Esophagus muscularis mucosa (tissue), 4 donors: ENCODE measurements around the gene OR6C3. TPM values are rescaled to one million over a fixed set of nuclear protein-coding genes. Genes with fewer than 3 reads are reported as not detected.
"Not testable (repeated sequence)": the region's sequence is repeated elsewhere in the genome, so short reads cannot be mapped to it uniquely, and the experiment has no call there.

ENCODE experiments used
- DNase-seq: peaks from one replicate; pipeline ENCODE4 v3.0.0-alpha.2; 2017; ENCODE audit errors: extremely low spot score
- H3K27ac ChIP-seq, 4 donors: fragments of 200-600 bp; sonication (generic); replicated peaks in 1 of 4; 1 replicate in 3 of 4; 2 replicates in 1 of 4; pipeline ENCODE4 v1.5.1; 2016 to 2019; ENCODE audit warnings: mild to moderate bottlenecking in 1 of 4
- H3K27me3 ChIP-seq, 4 donors: fragments of 200-600 bp; sonication (generic); one replicate each; pipeline versions ENCODE4 v1.5.1 to v1.6.0; 2016 to 2019
- H3K36me3 ChIP-seq, 4 donors: fragments of 200-600 bp; sonication (generic); one replicate each; pipeline ENCODE4 v1.5.1; 2016 to 2019
- H3K4me1 ChIP-seq, 4 donors: fragments of 200-600 bp; sonication (generic); one replicate each; pipeline ENCODE4 v1.5.1; 2016 to 2019
- H3K4me3 ChIP-seq, 4 donors: fragments of 200-600 bp; sonication (generic); 1 replicate in 2 of 4; 2 replicates in 2 of 4; pipeline ENCODE4 v1.5.1; 2016 to 2019; ENCODE audit warnings: mild to moderate bottlenecking in 4 of 4, moderate library complexity in 1 of 4
- H3K9me3 ChIP-seq, 4 donors: fragments of 200-600 bp; sonication (generic); 1 replicate in 3 of 4; 2 replicates in 1 of 4; pipeline ENCODE4 v1.5.1; 2016 to 2019
- EP300 ChIP-seq: sonication (generic); formaldehyde crosslinking; IDR thresholded peaks from one replicate; pipeline ENCODE4 v1.6.1; 2017; ENCODE audit warnings: antibody characterized with exemption
- POLR2A ChIP-seq: fragments of 450-650 bp; IDR thresholded peaks from one replicate; pipeline ENCODE4 v1.6.1; 2017; ENCODE audit warnings: antibody characterized with exemption, moderate library complexity, mild to moderate bottlenecking, low read depth
- POLR2AphosphoS5 ChIP-seq, 2 donors: sonication (generic); formaldehyde crosslinking; IDR thresholded peaks; one replicate each; pipeline ENCODE4 v1.6.1; 2017; ENCODE audit warnings: antibody characterized with exemption in 2 of 2
- WGBS: methylation state at CpG from one replicate; pipeline ENCODE4 v1.1.5; 2018; 5-methylcytosine and 5-hydroxymethylcytosine counted together
- intact Hi-C: fragments of 100-400 bp; cut with DNase I; formaldehyde crosslinking; loops from one replicate; pipeline ENCODE4 v1.15.1; 2023
- total RNA-seq, 4 donors: library from RNA; depleted of rRNA; stranded (reverse); fragments of >200 nt; gene quantifications; one replicate each; pipeline versions ENCODE4 v1.1.0 to v1.2.1, GENCODE V29; 2016
- TF ChIP-seq, protein P1 (sequence below), 3 experiments: fragments of 200-600 bp in 2 of 3; fragments of 450-650 bp in 1 of 3; sonication (generic) in 2 of 3; IDR thresholded peaks; one replicate each; pipeline ENCODE4 v1.5.1; 2017 to 2019; ENCODE audit warnings: antibody characterized with exemption in 3 of 3, mild to moderate bottlenecking in 2 of 3, moderate library complexity in 1 of 3

OR6C3 gene
- total RNA-seq, 4 donors from 2014 or later = not detected

DNA sequence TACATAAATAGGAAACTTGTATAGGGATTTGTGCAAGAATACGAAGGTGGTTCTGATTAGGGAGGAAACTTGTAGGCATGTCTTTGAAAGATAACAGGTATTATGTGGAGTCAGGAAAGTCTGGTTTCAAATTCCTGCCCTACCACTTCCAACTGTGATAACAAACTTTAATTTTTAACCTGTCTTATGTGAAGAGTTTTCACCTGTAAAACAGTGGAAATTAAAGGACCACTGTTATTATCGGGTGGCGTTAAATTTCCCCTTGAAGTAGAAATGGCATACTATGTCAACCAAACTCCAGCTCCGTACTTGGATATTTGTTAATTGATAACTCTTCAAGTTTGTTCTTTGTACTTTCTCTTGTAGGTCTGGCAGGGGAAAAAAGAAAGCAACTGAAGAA, 10.3 kb upstream of the OR6C3 start:
- Histone ChIP-seq H3K4me1 (no peaks in the 10 kb centered on the region), H3K27ac (no peak overlapping the region), H3K9me3 (no peaks in the 10 kb centered on the region), H3K4me3 (no peak overlapping the region), H3K36me3 (no peaks in the 10 kb centered on the region), H3K27me3 (no peaks in the 10 kb centered on the region)
- no peak for DNase-seq
- WGBS = 69% methylated on average over 4 of the region's 4 CpGs
- TF ChIP-seq EP300 = no peak
- no peak for TF ChIP-seq POLR2AphosphoS5 (IDR thresholded peaks at IDR 0.05)
- TF ChIP-seq POLR2A = no peak
- TF ChIP-seq, protein P1, sequence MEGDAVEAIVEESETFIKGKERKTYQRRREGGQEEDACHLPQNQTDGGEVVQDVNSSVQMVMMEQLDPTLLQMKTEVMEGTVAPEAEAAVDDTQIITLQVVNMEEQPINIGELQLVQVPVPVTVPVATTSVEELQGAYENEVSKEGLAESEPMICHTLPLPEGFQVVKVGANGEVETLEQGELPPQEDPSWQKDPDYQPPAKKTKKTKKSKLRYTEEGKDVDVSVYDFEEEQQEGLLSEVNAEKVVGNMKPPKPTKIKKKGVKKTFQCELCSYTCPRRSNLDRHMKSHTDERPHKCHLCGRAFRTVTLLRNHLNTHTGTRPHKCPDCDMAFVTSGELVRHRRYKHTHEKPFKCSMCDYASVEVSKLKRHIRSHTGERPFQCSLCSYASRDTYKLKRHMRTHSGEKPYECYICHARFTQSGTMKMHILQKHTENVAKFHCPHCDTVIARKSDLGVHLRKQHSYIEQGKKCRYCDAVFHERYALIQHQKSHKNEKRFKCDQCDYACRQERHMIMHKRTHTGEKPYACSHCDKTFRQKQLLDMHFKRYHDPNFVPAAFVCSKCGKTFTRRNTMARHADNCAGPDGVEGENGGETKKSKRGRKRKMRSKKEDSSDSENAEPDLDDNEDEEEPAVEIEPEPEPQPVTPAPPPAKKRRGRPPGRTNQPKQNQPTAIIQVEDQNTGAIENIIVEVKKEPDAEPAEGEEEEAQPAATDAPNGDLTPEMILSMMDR (IDR thresholded peaks at IDR 0.05) = no peak
- intact Hi-C loops = no loop called here

DNA sequence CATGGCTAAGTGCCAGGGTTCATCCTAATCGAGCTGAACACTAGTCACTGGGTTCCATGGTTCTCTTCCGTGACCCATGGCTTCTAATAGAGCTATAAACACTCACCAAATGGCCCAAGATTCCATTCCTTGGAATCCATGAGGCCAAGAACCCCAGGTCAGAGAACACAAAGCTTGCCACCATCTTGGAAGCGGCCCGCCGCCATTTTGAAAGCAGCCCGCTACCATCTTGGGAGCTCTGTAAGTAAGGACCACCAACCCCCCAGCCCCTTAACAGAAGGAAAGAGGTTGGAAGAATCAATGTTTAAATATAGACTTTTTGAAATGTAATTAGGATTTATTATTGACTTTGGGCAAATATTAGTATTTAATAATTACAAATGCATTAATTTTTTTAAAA, 4.7 kb upstream of the OR6C3 start:
- WGBS = 89% methylated on average over 6 of the region's 6 CpGs

DNA sequence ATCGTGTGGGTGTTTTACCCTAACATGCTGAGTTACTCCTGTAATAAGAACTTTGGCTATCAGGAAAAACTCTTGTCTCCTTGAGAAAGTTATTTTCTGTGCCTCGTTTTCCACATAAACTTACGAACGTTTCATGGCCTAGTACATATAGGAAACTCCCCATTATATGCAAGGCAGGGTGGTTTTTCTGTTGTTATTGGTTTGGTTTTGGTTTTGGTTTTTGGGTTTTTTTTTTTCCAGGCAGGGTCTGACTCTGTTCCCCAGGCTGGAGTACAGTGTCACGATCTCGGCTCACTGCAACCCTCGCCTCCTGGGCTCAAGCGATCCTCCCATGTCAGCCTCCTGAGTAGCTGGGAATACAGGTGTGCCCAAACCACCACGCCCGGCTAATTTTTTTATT, 5.5 kb downstream of the OR6C3 start:
- WGBS = 82% methylated on average over 10 of the region's 10 CpGs
- TF ChIP-seq POLR2A (no peak), POLR2AphosphoS5 (IDR thresholded peaks at IDR 0.05) (no peak), EP300 (no peak)
- TF ChIP-seq, protein P1 (IDR thresholded peaks at IDR 0.05) = no peak
- H3K36me3 ChIP-seq = no peaks in the 10 kb centered on the region
- H3K4me1 ChIP-seq = no peaks in the 10 kb centered on the region
- H3K27me3 ChIP-seq = no peaks in the 10 kb centered on the region
- DNase-seq = no peak
- no peak overlapping the region for H3K4me3 ChIP-seq
- no peak overlapping the region for H3K27ac ChIP-seq
- H3K9me3 ChIP-seq = no peaks in the 10 kb centered on the region
- intact Hi-C loops = no loop called here

More for the DNA sequence above, 4.7 kb upstream of the OR6C3 start:
- H3K36me3 ChIP-seq, DNase-seq, H3K4me3 ChIP-seq, H3K27ac ChIP-seq, H3K4me1 ChIP-seq, intact Hi-C loops, H3K27me3 ChIP-seq, H3K9me3 ChIP-seq: not testable (repeated sequence)

DNA sequence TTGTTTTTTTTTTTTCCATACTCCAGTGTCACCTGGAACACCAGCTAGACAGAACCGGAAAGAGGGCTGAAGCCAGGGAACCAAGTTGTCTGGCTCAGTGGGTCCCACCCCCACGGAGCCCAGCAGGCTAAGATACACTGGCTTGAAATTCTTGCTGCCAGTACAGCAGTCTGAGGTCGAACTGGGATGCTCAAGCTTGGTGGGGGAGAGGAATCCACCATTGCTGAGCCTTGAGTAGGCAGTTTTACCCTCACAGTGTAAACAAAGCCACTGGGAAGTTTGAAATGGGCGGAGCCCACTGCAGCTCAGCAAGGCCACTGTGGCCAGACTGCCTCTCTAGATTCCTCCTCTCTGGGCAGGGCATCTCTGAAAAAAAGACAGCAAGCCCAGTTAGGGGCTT, 24.8 kb downstream of the OR6C3 start:
- H3K27ac ChIP-seq, DNase-seq, H3K36me3 ChIP-seq, H3K4me1 ChIP-seq, H3K27me3 ChIP-seq, H3K9me3 ChIP-seq, intact Hi-C loops, H3K4me3 ChIP-seq: not testable (repeated sequence)
- WGBS = 66% methylated on average over 4 of the region's 4 CpGs

DNA sequence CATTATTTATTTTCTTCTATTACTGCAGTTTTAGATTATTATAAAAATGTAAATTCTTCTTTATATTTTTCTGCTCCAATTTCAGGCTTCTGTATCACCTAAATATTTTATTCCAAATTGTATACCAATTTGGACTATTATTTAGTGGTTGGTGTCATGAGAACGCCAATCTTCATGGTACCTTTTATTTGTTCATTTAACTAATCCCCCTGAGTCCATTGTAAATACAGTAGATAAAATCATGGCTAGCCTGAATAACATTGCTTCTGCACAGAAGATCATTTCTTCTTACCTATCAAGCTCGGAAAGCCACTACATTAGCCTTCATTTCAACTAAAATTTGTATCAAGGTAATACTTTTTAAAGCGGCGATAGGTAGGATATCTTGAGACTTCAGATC, 32.1 kb downstream of the OR6C3 start, which contains the start of gene OR6C75:
TSS of gene OR6C75 (plus strand) at position 301 of the 400 bp plus-strand sequence. CDS start 2,136 bp downstream, outside the sequence.
- TF ChIP-seq EP300 = no peak
- TF ChIP-seq, protein P1 (IDR thresholded peaks at IDR 0.05) = no peak
- TF ChIP-seq POLR2A = no peak
- TF ChIP-seq POLR2AphosphoS5 (IDR thresholded peaks at IDR 0.05) = no peak
- no peak for DNase-seq
- no peak within 1 kb of the TSS for H3K27ac ChIP-seq
- no peaks in the 10 kb centered on the region for H3K27me3 ChIP-seq
- H3K4me3 ChIP-seq = no peak within 1 kb of the TSS
- intact Hi-C loops = no loop called here
- H3K9me3 ChIP-seq = no peaks in the 10 kb centered on the region
- WGBS = 90% methylated on average over 4 of the region's 4 CpGs
- H3K36me3 ChIP-seq = no peaks in the 10 kb centered on the region
- H3K4me1 ChIP-seq = no peaks in the 10 kb centered on the region

DNA sequence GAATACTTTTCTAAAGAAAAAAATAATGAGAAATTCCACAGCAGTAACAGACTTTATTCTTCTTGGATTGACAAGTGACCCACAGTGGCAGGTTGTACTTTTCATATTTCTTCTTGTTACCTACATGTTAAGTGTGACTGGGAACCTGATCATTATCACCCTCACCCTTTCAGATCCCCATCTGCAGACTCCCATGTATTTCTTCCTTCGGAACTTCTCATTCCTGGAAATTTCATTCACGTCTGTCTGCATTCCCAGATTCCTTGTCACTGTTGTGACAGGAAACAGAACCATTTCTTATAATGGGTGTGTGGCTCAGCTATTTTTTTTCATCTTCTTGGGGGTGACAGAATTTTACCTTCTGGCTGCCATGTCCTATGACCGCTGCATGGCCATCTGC, 34.5 kb downstream of the OR6C3 start:
- intact Hi-C loops = no loop called here
- Histone ChIP-seq H3K27ac (no peak overlapping the region), H3K4me3 (no peak overlapping the region), H3K9me3 (no peaks in the 10 kb centered on the region), H3K36me3 (no peaks in the 10 kb centered on the region), H3K27me3 (no peaks in the 10 kb centered on the region), H3K4me1 (no peaks in the 10 kb centered on the region)
- no peak for TF ChIP-seq POLR2A
- TF ChIP-seq POLR2AphosphoS5 (IDR thresholded peaks at IDR 0.05) = no peak
- TF ChIP-seq, protein P1 (IDR thresholded peaks at IDR 0.05) = no peak
- no peak for TF ChIP-seq EP300
- no peak for DNase-seq
- 80% methylated on average over 3 of the region's 3 CpGs for WGBS
